BE2C (cell line): ENCODE measurements around the gene SSUH2.

ENCODE experiments used
- DNase-seq: peaks from one replicate; pipeline ENCODE4 v3.0.0-alpha.2; 2020
- H3K27me3 ChIP-seq: fragments of 250-450 bp; sonication (Bioruptor Pico); 2 replicates; pipeline ENCODE4 v1.5.1; 2020; ENCODE audit warnings: mild to moderate bottlenecking
- H3K36me3 ChIP-seq: fragments of 250-450 bp; sonication (Bioruptor Pico); 2 replicates; pipeline ENCODE4 v1.5.1; 2020; ENCODE audit warnings: mild to moderate bottlenecking
- H3K4me1 ChIP-seq: fragments of 250-450 bp; sonication (Bioruptor Pico); 2 replicates; pipeline ENCODE4 v1.5.1; 2020
- H3K4me3 ChIP-seq: 2 replicates; pipeline ENCODE4 v1.5.1; 2011; ENCODE audit warnings: low read depth, low read length
- H3K9me3 ChIP-seq: fragments of 250-450 bp; sonication (Bioruptor Pico); 2 replicates; pipeline ENCODE4 v1.5.1; 2020
- CTCF ChIP-seq: IDR thresholded peaks from 2 replicates; pipeline ENCODE4 v1.5.1; 2012; ENCODE audit warnings: mild to moderate bottlenecking, low read depth, low read length

Gene SSUH2

GRCh38 chr3:8639659-8640000 is 5.0 kb downstream of the SSUH2 start:
- Histone ChIP-seq H3K4me1 (no peaks in the 10 kb centered on the region), H3K27me3 (no peaks in the 10 kb centered on the region), H3K36me3 (no peaks in the 10 kb centered on the region), H3K4me3 (no peak overlapping the region), H3K9me3 (no peaks in the 10 kb centered on the region)
- TF ChIP-seq CTCF = no peak
- DNase-seq = no peak

GRCh38 chr3:8638994-8639658 is 5.5 kb downstream of the SSUH2 start:
- TF ChIP-seq CTCF = no peak
- Histone ChIP-seq H3K27me3 (no peaks in the 10 kb centered on the region), H3K9me3 (no peaks in the 10 kb centered on the region), H3K4me3 (no peak overlapping the region), H3K4me1 (no peaks in the 10 kb centered on the region), H3K36me3 (no peaks in the 10 kb centered on the region)
- no peak for DNase-seq

- no peak for TF ChIP-seq CTCF
- H3K4me1 ChIP-seq = no peaks in the 10 kb centered on the region
Measured at GRCh38 chr3:8637348-8637747, 7.2 kb downstream of the SSUH2 start.

GRCh38 chr3:8635631-8636030 is 9.0 kb downstream of the SSUH2 start:
- Histone ChIP-seq H3K27me3 (no peaks in the 10 kb centered on the region), H3K36me3 (no peaks in the 10 kb centered on the region), H3K4me3 (no peak overlapping the region), H3K9me3 (no peaks in the 10 kb centered on the region), H3K4me1 (no peaks in the 10 kb centered on the region)
- DNase-seq = no peak
- no peak for TF ChIP-seq CTCF

More at GRCh38 chr3:8637348-8637747, 7.2 kb downstream of the SSUH2 start:
- Histone ChIP-seq H3K36me3 (no peaks in the 10 kb centered on the region), H3K9me3 (no peaks in the 10 kb centered on the region), H3K27me3 (no peaks in the 10 kb centered on the region), H3K4me3 (no peak overlapping the region)
- no peak for DNase-seq

- no peak for DNase-seq
- no peak for TF ChIP-seq CTCF
- H3K36me3 ChIP-seq = no peaks in the 10 kb centered on the region
Measured at GRCh38 chr3:8635125-8635524, 9.5 kb downstream of the SSUH2 start.

GRCh38 chr3:8632402-8633237 is 12.0 kb downstream of the SSUH2 start:
- no peak for DNase-seq
- TF ChIP-seq CTCF = no peak
- H3K27me3 ChIP-seq = no peaks in the 10 kb centered on the region
- H3K4me1 ChIP-seq = no peaks in the 10 kb centered on the region
- H3K36me3 ChIP-seq = no peaks in the 10 kb centered on the region
- no peak overlapping the region for H3K4me3 ChIP-seq
- no peaks in the 10 kb centered on the region for H3K9me3 ChIP-seq

More at GRCh38 chr3:8635125-8635524, 9.5 kb downstream of the SSUH2 start:
- Histone ChIP-seq H3K4me3 (no peak overlapping the region), H3K9me3 (no peaks in the 10 kb centered on the region), H3K27me3 (no peaks in the 10 kb centered on the region), H3K4me1 (no peaks in the 10 kb centered on the region)
